ENCODE results near the gene TRAF3IP1.

- no peak for TF ChIP-seq CTCF (IDR thresholded peaks at IDR 0.05)
- no peak for TF ChIP-seq ZFX (IDR thresholded peaks at IDR 0.05; ENCODE audit: borderline replicate concordance)
Observed at GRCh38 chr2:238296638-238297457, 23.5 kb upstream of the TRAF3IP1 start.
